ENCODE results near the gene CYP27A1.

The CYP27A1 gene

DNA sequence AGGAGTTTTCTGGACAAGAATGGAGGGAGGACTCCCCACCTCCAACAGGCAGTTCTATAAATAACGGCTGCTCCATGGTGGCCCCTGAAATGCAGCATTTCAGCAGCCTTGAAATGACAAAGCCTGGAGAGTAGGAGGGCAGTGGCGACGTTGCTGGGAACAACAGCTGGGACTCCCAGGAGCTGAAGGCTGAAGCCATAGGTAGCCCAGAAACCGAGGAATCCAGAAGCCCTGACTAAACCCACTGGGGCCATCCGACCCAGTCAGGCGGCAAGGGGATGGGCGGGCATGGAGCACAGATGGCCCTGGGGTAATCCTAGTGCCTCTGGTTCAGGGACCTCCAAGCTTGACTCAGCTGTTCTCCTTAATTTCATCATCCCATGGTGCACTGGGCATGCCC lies 40.7 kb downstream of the CYP27A1 start:
- DNase-seq (ENCODE audit: extremely low read depth, insufficient read length), result no peak
- no peaks in the 10 kb centered on the region for H3K27me3 ChIP-seq (replicated peaks; ENCODE audit: control insufficient read depth, insufficient read depth, low read length)
- TF ChIP-seq CTCF (IDR thresholded peaks at IDR 0.05; ENCODE audit: insufficient read depth, low read length, poor library complexity, severe bottlenecking), result no peak
- H3K4me3 ChIP-seq (replicated peaks; ENCODE audit: low read depth, low read length), result no peak overlapping the region
- no peaks in the 10 kb centered on the region for H3K36me3 ChIP-seq (ENCODE audit: control insufficient read depth, insufficient read depth, low read length)

DNA sequence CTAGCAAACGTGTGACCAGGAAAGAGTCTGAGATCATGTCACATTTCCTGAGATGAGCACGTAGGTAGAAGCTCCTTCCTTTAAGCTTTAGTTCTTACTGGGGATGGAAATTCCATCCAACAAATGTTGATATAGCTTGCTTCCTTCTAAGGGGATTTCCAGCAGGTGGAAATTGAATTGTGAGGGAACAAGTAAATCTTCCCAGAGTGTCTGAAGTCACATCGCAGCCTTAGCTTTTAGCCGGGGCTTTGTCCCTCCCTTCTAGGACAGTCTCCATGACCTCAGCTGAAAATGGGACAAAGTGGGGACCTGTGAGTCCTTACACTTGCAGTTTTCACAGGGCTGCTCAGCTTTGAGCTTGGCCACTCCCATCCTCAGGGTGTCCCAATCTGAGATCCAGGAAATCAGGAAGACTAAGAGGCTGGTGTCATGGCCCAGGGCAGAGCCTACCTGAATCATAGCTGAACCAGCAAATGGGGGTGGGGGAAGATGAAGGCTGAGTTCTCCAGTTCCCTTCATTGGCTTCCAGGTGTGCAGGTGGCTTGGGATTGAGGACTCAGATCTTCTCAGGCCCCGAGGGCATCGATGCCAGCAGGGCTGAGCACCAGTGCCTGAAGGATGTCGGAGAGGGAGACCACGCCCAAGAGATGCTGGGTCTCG lies 41.4 kb downstream of the CYP27A1 start:
- no peaks in the 10 kb centered on the region for H3K36me3 ChIP-seq (ENCODE audit: control insufficient read depth, insufficient read depth, low read length)
- no peak for DNase-seq (ENCODE audit: extremely low read depth, insufficient read length)
- TF ChIP-seq CTCF (IDR thresholded peaks at IDR 0.05; ENCODE audit: insufficient read depth, low read length, poor library complexity, severe bottlenecking), result no peak
- no peaks in the 10 kb centered on the region; the same call in 1 of the 2 replicates for H3K27me3 ChIP-seq (replicated peaks; ENCODE audit: control insufficient read depth, insufficient read depth, low read length)
- H3K4me3 ChIP-seq (replicated peaks; ENCODE audit: low read depth, low read length), result no peak overlapping the region

DNA sequence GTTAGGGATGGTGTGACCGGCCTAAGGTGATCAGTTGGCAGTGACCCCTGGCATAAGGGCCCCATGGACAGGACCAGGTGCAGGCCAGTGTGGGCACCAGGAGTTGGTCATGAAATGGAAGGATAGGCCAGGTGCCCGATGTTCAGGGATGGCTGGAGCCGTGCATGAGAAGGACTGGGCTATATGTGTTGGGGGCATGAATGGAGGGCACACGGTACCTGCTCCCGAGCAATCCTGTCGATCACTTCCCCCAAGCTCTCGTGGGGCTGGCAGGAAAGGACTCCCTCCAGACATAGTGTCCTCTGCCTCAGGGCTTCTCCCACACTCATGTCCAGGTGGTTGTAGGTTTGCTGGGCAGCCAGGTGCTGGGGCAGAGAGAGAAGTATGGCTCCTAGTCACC lies 42.1 kb downstream of the CYP27A1 start:
- H3K27me3 ChIP-seq (replicated peaks; ENCODE audit: control insufficient read depth, insufficient read depth, low read length), result no peaks in the 10 kb centered on the region; the same call in 1 of the 2 replicates
- no peaks in the 10 kb centered on the region for H3K36me3 ChIP-seq (ENCODE audit: control insufficient read depth, insufficient read depth, low read length)
- TF ChIP-seq CTCF (IDR thresholded peaks at IDR 0.05; ENCODE audit: insufficient read depth, low read length, poor library complexity, severe bottlenecking), result no peak
- no peak for DNase-seq (ENCODE audit: extremely low read depth, insufficient read length)
- no peak overlapping the region for H3K4me3 ChIP-seq (replicated peaks; ENCODE audit: low read depth, low read length)

DNA sequence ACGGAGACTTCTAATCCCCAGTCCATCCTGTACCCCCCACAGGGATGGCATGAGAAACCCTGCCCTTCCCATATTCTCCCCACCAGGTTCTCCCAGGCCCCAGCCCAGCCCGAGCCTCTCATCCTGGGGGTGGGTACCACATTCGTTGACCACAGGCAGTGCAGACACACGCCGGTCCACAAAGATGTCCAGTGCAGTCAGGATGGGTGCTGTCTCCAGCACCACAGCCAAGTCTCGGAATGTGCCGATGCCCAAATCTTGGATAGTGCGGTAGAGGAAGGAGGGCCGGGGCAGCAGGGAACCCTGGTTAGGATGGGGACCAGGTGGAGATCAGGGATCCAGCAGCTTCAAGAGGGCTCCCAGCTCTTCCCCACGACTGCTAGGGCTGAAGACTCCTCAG lies 44.8 kb downstream of the CYP27A1 start:
- Histone ChIP-seq H3K4me3 (replicated peaks; ENCODE audit: low read depth, low read length) (no peak overlapping the region), H3K27me3 (replicated peaks; ENCODE audit: control insufficient read depth, insufficient read depth, low read length) (no peaks in the 10 kb centered on the region; the same call in 1 of the 2 replicates), H3K36me3 (ENCODE audit: control insufficient read depth, insufficient read depth, low read length) (no peaks in the 10 kb centered on the region)
- TF ChIP-seq CTCF (IDR thresholded peaks at IDR 0.05; ENCODE audit: insufficient read depth, low read length, poor library complexity, severe bottlenecking), result no peak
- no peak for DNase-seq (ENCODE audit: extremely low read depth, insufficient read length)

DNA sequence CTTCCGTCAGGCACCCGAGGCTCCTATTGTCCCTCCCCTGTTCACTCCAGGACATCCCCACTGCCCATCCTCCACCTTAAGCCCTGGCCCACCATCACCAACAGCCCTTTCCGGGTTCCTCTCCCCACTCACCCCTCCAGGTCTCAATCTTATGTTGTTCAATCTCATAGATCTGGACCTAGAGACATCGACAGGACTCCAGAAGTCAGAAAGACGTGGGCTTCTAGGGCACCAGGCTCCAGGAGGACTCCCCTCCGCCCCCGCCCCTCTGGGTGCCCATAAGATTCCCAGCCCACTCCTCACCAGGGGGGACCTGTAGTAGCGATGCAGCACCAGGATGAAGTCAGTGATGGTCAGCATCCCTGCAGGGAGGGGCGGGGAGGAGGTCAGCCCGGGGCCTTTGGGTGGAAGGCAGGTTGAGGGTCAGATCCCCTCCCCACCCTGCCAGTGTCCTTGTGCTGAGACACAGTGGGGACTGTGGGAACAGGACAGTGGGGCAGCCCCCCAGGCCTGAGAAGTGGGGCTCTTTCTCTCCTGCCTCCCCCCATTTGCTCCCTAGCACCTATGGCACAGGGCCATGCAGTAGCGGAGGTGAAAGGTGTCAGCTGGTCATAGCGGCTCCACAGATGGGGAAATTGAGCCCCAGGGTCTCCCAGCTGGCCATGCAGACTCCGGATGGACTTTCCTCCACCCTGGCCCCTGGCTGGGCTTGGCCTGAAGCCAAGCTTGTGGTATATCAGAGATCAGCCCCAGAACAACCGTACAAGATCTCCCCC lies 45.9 kb downstream of the CYP27A1 start:
- no peak for TF ChIP-seq CTCF (IDR thresholded peaks at IDR 0.05; ENCODE audit: insufficient read depth, low read length, poor library complexity, severe bottlenecking)

More for the DNA sequence above, 45.9 kb downstream of the CYP27A1 start:
- Histone ChIP-seq H3K36me3 (ENCODE audit: control insufficient read depth, insufficient read depth, low read length) (no peaks in the 10 kb centered on the region), H3K4me3 (replicated peaks; ENCODE audit: low read depth, low read length) (no peak overlapping the region), H3K27me3 (replicated peaks; ENCODE audit: control insufficient read depth, insufficient read depth, low read length) (no peaks in the 10 kb centered on the region; the same call in 1 of the 2 replicates)
- DNase-seq (ENCODE audit: extremely low read depth, insufficient read length), result no peak
